ENCODE results near the gene FRAS1.

GRCh38 chr4:78432896-78433295, 375.8 kb downstream of the FRAS1 start:
- TF ChIP-seq CTCF (IDR thresholded peaks at IDR 0.05) (no peak), EZH2 (IDR thresholded peaks at IDR 0.05; ENCODE audit: borderline replicate concordance, insufficient read depth, low read depth, low read length, poor library complexity, severe bottlenecking) (no peak)
